22Rv1 (cell line): ENCODE data around the gene TMTC3.

Experiments
- ZFX ChIP-seq: fragments of 450-650 bp; IDR thresholded peaks from 2 replicates; pipeline ENCODE4 v1.6.1; 2017; ENCODE audit warnings: antibody characterized with exemption, borderline replicate concordance
- TF ChIP-seq, protein P1 (sequence below): fragments of 450-650 bp; IDR thresholded peaks from 2 replicates; pipeline ENCODE4 v1.5.1; 2017; ENCODE audit warnings: mild to moderate bottlenecking

DNA sequence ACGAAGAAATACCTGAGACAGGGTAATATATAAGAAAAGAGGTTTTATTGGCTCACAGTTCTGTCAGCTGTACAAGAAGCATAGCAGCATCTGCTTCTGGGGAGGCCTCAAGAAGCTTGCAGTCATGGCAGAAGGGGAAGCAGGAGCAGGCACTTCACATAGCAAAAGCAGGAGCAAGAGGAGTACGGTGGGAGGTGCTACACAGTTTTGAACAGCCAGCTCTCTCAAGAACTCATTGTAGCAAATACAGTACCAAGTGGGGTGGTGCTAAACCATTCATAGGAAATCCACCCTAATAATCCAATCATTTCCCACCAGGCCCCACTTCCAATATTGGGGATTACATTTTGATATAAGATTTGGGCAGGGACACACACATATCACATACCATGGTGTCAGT lies 8.0 kb downstream of the TMTC3 start:
- TF ChIP-seq, protein P1, sequence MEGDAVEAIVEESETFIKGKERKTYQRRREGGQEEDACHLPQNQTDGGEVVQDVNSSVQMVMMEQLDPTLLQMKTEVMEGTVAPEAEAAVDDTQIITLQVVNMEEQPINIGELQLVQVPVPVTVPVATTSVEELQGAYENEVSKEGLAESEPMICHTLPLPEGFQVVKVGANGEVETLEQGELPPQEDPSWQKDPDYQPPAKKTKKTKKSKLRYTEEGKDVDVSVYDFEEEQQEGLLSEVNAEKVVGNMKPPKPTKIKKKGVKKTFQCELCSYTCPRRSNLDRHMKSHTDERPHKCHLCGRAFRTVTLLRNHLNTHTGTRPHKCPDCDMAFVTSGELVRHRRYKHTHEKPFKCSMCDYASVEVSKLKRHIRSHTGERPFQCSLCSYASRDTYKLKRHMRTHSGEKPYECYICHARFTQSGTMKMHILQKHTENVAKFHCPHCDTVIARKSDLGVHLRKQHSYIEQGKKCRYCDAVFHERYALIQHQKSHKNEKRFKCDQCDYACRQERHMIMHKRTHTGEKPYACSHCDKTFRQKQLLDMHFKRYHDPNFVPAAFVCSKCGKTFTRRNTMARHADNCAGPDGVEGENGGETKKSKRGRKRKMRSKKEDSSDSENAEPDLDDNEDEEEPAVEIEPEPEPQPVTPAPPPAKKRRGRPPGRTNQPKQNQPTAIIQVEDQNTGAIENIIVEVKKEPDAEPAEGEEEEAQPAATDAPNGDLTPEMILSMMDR, result no peak
- no peak for TF ChIP-seq ZFX
